Activated CD8-positive, alpha-beta memory T cell treated with anti-CD3 and anti-CD28 coated beads, Interleukin-2, amount 50 U/mL, for 48 hours (primary cell): ENCODE measurements around the gene FOCAD.

Experiments
- DNase-seq: peaks from one replicate; pipeline ENCODE4 v3.0.0-alpha.2; 2020

Gene FOCAD

DNA sequence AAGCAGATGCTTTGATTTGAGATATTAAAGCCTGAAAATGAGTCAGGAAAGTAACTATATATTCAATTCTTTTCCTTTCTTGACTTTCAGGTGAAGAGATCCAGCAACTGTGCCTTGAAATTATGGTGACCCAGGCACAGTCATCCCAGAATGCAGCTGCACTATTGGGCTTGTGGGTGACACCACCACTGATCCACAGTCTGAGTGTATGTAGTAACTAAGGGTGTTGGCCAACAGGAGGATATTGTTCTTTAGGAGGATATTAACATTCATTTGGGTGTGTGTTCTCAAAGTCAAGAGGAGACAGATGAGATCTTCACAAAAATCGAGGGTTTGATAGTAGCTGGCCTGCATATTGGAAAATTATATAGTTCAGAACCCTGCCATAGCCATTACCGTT lies 294.2 kb downstream of the FOCAD start:
- DNase-seq = no peak

DNA sequence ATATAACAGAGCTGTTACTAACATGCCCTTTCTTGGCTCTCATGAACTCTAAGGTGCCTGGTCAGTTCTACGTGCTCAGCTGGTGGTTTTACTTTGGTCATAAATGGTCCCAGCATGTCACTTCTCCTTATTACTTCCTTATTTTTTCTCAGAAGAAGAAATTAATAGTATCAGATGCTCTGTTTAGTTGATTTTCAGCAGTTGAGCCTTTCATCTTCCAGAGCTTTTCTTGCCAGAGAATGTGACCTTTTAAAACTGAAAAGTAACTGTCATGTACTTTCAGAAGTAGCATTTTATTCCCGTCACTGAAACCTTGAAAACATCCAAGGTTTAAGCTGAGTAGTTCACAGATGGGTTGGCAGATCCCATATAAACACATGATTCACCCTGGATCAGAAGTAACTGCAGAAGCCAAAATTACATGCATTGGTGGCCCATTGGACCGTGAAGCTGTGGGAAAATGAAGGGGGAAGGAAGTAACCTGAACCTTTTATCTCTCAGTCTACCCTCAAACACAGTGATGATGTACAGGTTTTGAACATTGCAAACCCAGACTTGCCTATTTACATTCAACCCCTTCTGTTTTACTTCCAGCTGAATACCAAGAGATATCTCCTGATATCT lies 296.9 kb downstream of the FOCAD start:
- no peak for DNase-seq

GRCh38 chr9:20981486-20981885 lies 297.4 kb downstream of the FOCAD start:
- DNase-seq = no peak

- DNase-seq = no peak
Observed at GRCh38 chr9:20984506-20984905, 300.4 kb downstream of the FOCAD start.

- no peak for DNase-seq
Observed at GRCh38 chr9:20985851-20986600, 302.0 kb downstream of the FOCAD start.

GRCh38 chr9:20987521-20987920 lies 303.5 kb downstream of the FOCAD start:
- DNase-seq = no peak

GRCh38 chr9:20988061-20988460 lies 304.0 kb downstream of the FOCAD start:
- DNase-seq = no peak

DNA sequence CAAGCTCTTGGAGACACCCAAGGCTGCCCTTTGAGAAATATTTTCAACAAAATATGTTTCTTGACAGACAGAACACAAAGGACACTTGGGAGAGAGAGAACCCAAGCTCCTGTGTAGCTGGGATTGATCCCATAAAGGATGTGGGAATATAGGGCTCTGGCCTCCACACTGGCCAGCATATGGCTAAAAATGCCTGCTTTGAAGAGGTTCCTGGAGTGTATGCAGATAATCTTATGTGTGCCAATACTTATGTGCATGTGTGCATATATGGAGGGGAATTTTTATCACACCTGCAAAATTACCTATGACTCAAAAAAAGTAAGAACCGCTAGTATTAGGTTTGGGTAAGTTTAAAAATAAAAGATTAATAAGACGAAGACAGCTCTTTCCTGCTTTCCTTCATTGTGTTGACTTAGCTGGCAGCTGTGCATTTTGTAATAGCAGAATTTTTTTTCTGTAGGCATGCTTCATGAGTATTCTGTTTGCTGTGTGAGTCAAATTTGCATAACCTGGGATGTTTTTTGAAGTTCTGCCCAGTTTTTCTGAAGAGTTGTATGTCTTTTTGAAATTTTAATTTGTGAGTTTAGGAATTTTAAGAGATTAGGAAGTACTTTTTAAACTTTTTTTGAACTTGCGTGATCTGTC lies 304.7 kb downstream of the FOCAD start:
- no peak for DNase-seq

DNA sequence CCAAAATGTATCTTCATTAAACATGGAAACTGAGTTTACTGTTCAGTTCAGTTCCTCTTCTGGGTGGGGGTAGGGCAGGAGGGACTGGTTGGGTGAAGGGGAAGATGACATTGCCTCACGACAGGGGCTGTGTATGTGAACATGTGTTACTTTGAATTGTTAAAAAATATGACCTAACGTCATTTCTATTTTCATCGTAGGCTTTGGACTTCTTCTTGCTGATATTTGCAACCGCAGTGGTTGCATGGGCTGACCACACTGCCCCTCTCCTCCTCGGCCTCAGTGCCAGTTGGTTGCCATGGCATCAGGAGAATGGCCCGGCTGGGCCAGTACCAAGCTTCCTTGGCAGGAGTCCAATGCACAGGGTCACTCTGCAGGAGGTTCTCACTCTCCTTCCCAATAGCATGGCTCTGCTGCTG lies 305.9 kb downstream of the FOCAD start:
- DNase-seq = no peak

DNA sequence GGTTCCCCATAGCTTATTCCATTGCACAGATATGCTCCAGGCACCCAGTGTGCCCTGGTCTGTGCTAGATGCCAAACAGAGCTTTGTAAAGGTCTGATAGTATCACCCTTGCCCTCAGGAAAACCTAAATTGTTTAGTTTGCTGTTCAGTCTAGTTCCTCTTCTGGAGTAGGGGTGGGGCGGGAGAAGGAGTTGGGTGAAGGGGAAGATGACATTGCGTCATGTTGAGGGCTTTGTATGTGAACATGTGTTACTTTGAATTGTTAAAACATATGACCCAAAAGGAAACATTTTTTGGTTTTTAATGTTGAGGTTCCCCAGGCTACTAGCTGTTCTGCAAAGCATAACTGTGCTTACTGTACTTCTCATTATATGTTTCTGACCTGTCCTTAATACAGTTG lies 306.8 kb downstream of the FOCAD start:
- DNase-seq = no peak

DNA sequence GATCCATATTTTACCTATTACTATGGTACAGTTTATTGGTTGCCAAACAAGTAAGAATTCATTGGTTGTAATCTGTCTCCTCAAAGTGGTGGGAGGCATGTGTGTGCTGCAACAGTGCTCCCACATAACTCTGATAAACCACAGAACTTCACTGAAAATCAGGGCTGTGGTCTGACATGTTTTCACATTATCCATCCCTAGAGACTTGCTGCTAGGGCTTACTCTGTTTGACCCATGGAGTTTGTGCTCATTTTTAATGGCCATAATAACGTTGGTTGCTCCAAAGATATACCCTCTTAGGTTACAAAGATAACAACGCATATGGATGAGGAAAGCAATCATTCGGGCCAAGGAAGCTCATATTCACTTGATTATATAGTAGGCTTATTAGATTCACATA lies 310.4 kb downstream of the FOCAD start:
- DNase-seq = no peak

- DNase-seq = no peak
Observed at GRCh38 chr9:20995616-20996015, 311.6 kb downstream of the FOCAD start.

GRCh38 chr9:20996809-20997208 lies 312.8 kb downstream of the FOCAD start:
- no peak for DNase-seq

DNA sequence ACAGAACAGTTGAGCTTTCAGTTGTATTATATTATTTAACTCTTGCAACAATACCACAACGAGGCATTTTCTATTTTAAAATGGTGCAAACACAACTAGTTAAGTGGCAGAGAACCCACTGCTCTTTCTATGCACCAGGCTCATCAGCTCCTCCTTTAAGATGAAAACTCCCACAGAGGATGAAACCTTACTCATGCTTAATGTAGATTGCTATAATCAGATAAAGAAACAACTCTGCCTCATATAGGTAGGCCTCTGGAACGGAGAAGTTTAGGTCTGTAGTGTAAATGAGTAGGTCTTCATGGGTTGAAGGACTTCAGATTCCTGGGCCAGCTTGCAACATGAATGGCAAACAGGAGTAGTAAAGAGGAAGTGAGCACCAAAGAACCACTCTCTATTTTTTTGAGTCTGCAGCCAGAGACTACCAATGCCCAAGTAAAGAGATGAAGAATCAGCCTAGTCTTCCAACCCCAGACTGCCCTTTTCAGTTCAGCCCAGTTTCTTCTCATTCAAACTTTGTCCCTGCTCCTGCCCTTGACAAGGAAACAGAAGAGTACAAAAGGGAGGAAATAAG lies 313.5 kb downstream of the FOCAD start:
- DNase-seq = no peak

GRCh38 chr9:21001581-21001980 lies 317.5 kb downstream of the FOCAD start:
- DNase-seq = no peak

DNA sequence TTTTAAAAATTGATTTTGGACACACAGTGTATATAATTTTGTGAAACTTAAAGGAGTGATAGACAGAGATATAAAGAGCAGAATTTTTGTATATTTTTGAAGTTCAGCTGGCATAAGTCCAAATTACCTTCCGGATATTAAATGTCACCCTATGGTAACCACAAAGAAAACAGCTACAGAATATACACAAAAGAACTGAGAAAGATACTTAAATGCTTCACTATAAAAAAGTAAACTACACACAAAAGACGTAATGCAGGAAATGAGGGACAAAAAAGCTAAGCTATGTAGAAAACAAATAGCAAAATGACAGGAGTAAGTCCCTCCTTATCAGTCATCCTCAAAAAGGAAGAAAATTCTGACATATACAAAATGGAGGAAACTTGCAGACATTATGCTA lies 318.0 kb downstream of the FOCAD start:
- DNase-seq = no peak

DNA sequence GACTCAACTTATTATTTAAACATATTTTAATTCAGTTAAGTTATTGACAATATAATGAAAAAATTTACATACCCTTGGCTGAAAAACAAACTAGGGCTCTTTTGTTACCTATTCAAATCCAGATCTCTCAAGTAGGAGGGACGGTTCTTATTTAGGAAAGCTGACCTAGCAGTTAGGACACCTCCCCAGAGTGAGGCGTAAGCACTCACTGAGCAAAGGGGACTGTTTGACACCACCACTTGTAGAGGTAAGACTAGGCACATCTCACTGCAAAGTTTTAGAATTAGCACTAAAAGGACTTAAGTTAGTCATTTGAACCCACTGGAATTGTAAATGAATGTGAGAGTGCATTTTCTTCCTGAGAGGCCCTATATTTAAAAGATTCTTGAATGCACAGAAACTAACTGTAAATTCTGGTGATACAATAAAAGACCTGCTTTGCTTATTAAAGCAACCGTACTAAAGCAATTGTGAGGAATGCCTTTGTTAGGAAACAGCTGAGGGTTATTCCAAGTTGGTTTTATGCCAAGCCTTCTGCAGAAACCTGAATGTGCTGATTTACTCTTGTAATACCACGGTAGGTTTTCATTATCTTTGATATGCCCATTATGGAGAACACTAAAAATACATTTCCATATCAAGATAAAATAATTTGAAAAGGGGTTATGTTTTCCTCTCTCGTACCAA lies 331.2 kb downstream of the FOCAD start:
- DNase-seq = no peak

GRCh38 chr9:21015995-21016394 lies 331.9 kb downstream of the FOCAD start:
- DNase-seq = no peak

DNA sequence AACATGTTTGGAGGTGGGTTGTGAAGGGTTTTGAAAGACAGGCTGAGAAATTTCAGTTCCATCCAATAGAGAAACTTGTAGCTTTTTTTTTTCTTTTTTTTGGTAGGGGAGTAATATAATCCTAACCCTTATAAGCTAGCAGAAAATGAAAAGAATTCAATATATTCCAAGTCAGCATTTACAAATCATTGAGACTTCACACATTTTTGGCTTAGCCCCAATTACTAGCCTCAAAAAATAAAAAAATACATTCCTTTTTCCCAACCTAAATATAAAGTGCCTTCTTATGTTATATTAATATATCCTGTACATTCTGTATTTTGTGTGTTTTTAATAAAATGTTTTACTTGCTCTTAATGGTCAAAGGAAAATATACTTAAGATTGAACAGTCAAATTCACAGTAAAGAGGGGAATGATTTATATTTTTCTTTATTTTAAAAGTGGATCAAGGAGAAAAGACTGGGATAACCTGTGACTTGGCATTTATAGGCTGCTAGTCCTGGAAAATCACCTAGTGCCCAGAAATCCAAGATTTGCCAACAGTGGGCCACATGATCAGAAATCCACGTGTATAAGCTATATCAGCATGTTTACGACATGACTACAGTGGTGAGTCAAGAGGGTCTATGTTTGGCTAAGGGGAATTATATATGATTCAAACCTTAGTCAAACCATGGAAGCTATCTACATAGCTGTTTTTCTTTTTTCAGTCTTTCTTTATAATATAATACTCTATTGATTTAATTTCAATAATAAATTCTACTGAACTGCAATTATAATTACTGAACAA lies 332.8 kb downstream of the FOCAD start:
- no peak for DNase-seq

- no peak for DNase-seq
Observed at GRCh38 chr9:21018177-21018576, 334.1 kb downstream of the FOCAD start.

DNA sequence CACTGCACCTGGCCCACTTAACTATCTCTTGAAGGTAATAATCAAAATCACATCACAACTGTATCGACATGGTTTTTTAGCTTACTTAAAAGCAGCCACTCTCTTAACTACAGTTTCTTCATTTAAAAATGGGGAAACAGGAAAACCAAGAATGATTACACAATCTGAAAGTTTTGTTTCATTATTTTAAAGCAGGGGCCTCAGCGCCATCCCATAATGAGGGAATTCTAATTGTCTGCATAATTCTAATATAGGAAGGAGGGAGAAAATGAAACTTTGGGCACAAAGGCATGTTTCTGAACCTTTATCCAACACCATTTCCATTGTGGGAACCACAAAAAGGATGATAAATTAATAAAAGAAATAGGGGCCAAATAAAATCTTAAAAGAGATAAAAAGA lies 339.8 kb downstream of the FOCAD start:
- DNase-seq = no peak

DNA sequence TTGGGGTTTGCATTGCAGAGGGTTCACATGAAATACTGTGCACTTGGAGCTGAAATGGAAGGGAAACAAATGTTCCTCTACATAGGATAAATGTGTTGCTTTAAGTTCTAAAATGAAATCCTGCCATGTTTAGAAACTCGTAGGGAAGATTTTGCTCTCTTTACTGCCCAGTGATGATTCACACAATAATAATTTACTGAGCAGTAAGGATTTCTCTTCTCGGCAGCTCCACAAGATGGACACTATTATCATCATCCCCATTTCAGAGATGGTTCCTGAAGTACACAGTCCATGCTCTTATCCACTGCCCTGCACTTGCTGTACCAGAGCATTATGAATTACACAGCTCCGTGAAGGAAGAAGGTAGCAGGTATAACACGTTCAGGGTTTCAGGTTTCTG lies 343.2 kb downstream of the FOCAD start:
- no peak for DNase-seq

DNA sequence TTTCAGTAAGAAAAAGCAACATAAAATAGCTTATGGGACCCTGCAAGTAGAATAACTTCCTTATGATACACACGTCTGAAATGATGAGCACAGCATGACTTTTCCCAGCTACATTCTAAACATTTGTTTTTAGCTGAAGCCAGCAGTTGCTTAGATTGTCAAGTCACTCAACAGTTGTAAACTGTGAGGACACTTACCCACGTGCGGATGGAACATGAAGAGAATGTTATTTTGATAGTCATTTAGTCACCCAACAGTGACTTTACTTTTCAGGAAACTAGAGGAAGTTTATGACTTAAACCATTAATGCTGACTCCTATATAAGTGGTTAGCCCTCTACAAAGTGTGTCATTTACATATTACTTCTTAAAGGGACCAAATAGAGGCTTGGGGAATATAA lies 344.4 kb downstream of the FOCAD start:
- no peak for DNase-seq
